ENCODE results near the gene EMILIN1. TPM values are rescaled to one million over a fixed set of nuclear protein-coding genes. Genes with fewer than 3 reads are reported as not detected.

Gene EMILIN1
- total RNA-seq, 2 experiments from 2014 or later, result 0.61 to 0.63 TPM

- no peak for DNase-seq
- H3K9me3 Mint-ChIP-seq, result no peaks in the 10 kb centered on the region
- POLR2A ChIA-PET, result interaction anchor here (0.5 kb wide), 1 partner anchor 92 kb away, joined by 3 read pairs; no protein-coding TSS in a partner anchor
- no peak for ATAC-seq
- H3K4me1 Mint-ChIP-seq (ENCODE audit: low read depth), result peaks cover 9% of the 10 kb centered on the region
- TF ChIP-seq CTCF (IDR thresholded peaks at IDR 0.05), result no peak
- intact Hi-C loops (cut with micrococcal nuclease), result no loop called here
- CTCF ChIA-PET, result interaction anchor here (1.3 kb wide), 1 partner anchor 176 kb away, joined by 3 read pairs; no protein-coding TSS in a partner anchor
- H3K36me3 Mint-ChIP-seq (ENCODE audit: low read depth), result peaks cover 9% of the 10 kb centered on the region
- no peaks in the 10 kb centered on the region for H3K27me3 Mint-ChIP-seq
- H3K4me3 Mint-ChIP-seq, result no peak overlapping the region
- no peak overlapping the region for H3K27ac Mint-ChIP-seq
These were observed 47.9 kb downstream of the EMILIN1 start for GRCh38 chr2:27126252-27126710.

GRCh38 chr2:27127883-27128667 lies 49.7 kb downstream of the EMILIN1 start:
- Mint-ChIP-seq H3K4me3 (no peak overlapping the region), H3K27ac (no peak overlapping the region), H3K36me3 (ENCODE audit: low read depth) (peaks cover 21% of the 10 kb centered on the region), H3K4me1 (ENCODE audit: low read depth) (peaks cover 14% of the 10 kb centered on the region), H3K27me3 (no peaks in the 10 kb centered on the region), H3K9me3 (no peaks in the 10 kb centered on the region)
- no peak for TF ChIP-seq CTCF (IDR thresholded peaks at IDR 0.05)
- DNase-seq (no peak), ATAC-seq (no peak)
- ChIA-PET POLR2A (no interaction called here), CTCF (no interaction called here)
- intact Hi-C loops (cut with micrococcal nuclease), result no loop called here

- H3K4me1 Mint-ChIP-seq (ENCODE audit: low read depth), result peaks cover 16% of the 10 kb centered on the region
- H3K4me3 Mint-ChIP-seq, result no peak overlapping the region
- ChIA-PET POLR2A (no interaction called here), CTCF (no interaction called here)
- DNase-seq, result no peak
- H3K27ac Mint-ChIP-seq, result peak overlapping the region; percentile 16
- intact Hi-C loops (cut with micrococcal nuclease), result no loop called here
- no peak for TF ChIP-seq CTCF (IDR thresholded peaks at IDR 0.05)
- ATAC-seq, result no peak
- no peaks in the 10 kb centered on the region for H3K27me3 Mint-ChIP-seq
- H3K9me3 Mint-ChIP-seq, result no peaks in the 10 kb centered on the region
- H3K36me3 Mint-ChIP-seq (ENCODE audit: low read depth), result peaks cover 30% of the 10 kb centered on the region
These were observed 50.5 kb downstream of the EMILIN1 start for GRCh38 chr2:27128668-27129571.

- Mint-ChIP-seq H3K27ac (peak overlapping the region; percentile 48), H3K27me3 (no peaks in the 10 kb centered on the region), H3K36me3 (ENCODE audit: low read depth) (peaks cover 31% of the 10 kb centered on the region), H3K4me1 (ENCODE audit: low read depth) (peaks cover 16% of the 10 kb centered on the region), H3K9me3 (no peaks in the 10 kb centered on the region), H3K4me3 (no peak overlapping the region)
- ChIA-PET CTCF (no interaction called here), POLR2A (no interaction called here)
- DNase-seq (no peak), ATAC-seq (no peak)
- intact Hi-C loops (cut with micrococcal nuclease), result no loop called here
- TF ChIP-seq CTCF (IDR thresholded peaks at IDR 0.05), result no peak
These were observed 52.0 kb downstream of the EMILIN1 start for GRCh38 chr2:27130396-27130795.

Measured in activated CD8-positive, alpha-beta T cell treated with anti-CD3 and anti-CD28 coated beads for 36 hours (primary cell).